GM12873 (cell line): Measurements from ENCODE around the gene LAPTM5.

Experiments used
- CTCF ChIP-seq: IDR thresholded peaks from 2 replicates; pipeline ENCODE4 v1.5.1; 2012; ENCODE audit warnings: low read depth, mild to moderate bottlenecking, moderate library complexity, low read length, control low read depth; ENCODE audit not compliant: insufficient read depth; ENCODE audit errors: missing control alignments

The LAPTM5 gene

GRCh38 chr1:30730346-30731108 is 27.0 kb downstream of the LAPTM5 start:
- TF ChIP-seq CTCF: no peak

GRCh38 chr1:30729901-30730300 is 27.7 kb downstream of the LAPTM5 start:
- no peak for TF ChIP-seq CTCF

- TF ChIP-seq CTCF: no peak
Observed at GRCh38 chr1:30728832-30729638, 28.5 kb downstream of the LAPTM5 start.

- no peak for TF ChIP-seq CTCF
Observed at GRCh38 chr1:30728340-30728739, 29.2 kb downstream of the LAPTM5 start.

GRCh38 chr1:30727824-30728223 is 29.8 kb downstream of the LAPTM5 start:
- TF ChIP-seq CTCF: no peak

- TF ChIP-seq CTCF: no peak
Observed at GRCh38 chr1:30726773-30727684, 30.5 kb downstream of the LAPTM5 start.
